ENCODE measurements around the gene KLHDC4.
"Not testable (repeated sequence)": the region's sequence is repeated elsewhere in the genome, so short reads cannot be mapped to it uniquely, and the experiment has no call there.

KLHDC4 gene
- 108 to 124 reads per million in 2 donors for total RNA-seq

DNA sequence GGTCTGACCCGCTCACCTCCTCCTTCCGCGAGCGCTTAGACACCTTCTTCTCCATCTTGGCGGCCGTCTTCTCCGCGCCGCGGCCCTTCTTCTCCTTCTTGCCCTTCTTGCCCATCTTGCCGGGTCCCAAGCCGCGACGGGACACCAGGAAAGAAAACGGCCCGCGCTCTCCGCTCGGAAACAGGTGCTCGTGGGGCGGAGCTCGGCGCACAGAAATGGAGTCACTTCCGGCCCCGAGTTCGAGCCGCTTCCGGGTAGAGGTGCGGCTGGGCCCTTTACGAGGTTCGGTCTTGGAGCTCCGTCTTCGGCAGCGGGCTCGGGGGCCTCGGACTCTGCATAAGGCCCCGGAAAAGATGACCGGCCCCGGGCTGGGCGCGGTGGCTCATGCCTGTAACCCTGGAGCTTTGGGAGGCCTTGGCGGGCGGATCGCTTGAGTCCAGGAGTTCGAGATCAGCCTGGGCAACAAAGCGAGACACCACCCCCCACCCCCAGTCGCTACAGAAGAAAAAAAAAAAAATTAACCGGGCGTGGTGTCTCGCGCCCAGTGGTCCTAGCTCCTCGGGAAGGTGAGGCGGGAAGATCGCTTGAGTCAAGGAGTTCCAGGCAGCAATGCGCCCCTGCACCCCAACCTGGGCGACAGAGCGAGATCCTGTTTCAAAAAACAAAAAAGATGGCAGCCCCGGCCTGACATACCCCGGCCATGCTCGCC, at the start of gene KLHDC4:
Gene KLHDC4, minus strand, starts transcription at position 211 of the 709 bp plus-strand sequence. Its CDS starts 96 bp downstream, at position 115.
- peak; percentile 74 for DNase-seq

DNA sequence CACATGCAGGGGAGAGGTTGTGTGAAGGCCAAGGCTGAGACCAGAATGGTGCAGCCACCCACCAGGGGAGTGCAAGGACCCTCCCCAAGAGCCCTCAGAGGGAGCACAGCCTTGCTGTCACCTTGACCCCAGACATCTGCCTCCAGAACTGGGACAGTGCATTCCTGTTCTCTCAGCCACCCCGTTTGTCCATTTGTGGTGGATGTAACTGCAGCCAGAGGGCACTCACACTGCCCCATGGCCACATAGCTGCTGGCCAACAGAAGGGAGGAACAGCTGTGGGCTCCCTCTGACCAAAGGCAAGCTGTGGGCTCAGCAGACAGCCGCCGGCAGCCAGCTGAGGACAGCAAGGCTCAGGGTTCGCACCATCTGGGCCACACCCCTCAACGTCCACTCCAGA, 49.8 kb upstream of the KLHDC4 start:
- no peak for DNase-seq

DNA sequence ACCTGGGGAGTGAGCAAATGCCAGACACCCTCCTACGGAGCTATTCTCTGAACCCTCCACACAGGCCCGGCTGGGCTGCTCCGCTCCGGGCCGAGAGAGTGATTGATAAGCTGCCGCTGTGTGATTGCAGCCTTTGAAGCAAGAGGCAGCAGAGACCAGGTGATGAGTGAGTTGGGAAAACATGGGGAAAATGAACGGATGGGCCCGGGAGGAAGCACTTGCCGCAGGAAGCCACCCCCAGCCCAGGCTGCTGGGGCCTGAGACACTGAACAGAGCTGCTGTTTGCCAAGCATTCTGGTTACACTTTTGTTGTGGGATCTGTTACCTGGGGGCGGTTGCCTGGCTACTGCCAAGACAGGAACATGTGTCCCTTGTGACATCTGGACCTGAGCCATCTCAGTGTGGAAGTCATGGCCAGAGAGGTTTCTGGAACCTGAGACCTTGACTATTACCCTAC, 46.4 kb upstream of the KLHDC4 start:
- no peak for DNase-seq

DNA sequence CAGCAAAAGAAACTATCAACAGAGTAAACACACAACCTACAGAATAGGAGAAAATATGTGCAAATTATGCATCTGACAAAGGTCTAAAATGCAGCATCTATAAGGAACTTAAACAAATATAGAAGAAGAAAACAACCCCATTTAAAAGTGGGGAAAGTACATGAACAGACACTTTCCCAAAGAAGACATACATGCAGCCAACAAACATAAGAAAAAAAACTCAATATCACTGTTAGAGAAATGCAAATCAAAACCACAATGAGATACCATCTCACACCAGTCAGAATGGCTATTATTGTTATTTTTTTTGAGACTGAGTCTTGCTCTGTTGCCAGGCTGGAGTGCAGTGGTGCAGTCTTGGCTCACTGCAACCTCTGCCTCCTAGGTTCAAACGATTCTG, 45.7 kb upstream of the KLHDC4 start:
- not testable (repeated sequence) for DNase-seq

DNA sequence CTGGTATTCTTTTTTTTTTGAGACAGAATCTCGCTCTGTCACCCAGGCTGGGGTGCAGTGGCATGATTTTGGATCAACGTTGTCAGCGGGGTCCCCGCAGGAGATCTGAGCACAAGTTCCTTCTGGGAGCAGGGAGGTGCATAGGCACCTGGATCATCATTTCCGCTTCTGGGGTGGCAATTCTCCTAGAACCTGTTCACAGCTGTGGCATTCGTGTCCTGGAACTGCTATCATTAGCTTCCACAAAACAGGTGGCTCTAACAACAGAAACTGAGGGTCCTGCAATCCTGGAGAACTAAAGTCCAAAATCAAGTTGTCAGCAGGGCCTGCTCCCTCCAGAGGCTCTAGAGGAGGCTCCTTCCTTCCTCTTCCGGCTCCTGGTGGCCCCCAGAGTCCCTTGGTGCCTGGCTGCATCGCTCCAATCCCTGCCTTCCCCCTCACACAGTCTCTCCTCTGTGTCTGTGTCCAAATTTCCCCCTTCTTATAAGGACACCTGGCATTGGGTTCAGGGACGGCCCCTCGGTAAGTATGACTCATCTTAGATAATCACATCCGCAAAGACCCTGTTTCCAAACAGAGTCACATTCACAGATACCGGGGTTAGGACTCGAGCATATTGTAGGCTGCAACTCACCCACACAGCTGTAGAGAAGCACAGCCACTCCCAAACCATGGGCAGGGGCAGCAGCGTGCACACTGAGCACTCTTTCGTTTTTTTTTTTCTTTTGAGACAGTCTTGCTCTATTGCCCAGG, 43.5 kb upstream of the KLHDC4 start:
- no peak for DNase-seq

DNA sequence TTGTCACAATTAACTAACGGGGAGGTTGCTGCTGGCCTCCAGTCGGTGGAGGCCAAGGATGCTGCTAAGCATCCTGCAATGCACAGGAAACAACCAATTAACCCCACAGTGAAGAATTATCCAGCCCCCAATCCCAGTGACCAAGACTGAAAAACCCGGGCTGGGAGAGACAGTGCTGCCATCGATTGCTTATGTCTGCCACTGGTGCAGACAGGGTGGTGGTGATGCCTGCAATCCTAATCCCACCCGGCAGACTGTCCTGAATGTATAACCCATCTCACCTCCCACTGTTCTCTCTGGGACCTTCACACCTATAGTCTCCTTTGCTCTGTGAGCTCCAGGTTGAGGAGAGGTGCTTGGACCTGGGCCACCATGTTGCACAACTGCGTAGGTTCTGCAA, 42.3 kb upstream of the KLHDC4 start:
- DNase-seq = no peak

DNA sequence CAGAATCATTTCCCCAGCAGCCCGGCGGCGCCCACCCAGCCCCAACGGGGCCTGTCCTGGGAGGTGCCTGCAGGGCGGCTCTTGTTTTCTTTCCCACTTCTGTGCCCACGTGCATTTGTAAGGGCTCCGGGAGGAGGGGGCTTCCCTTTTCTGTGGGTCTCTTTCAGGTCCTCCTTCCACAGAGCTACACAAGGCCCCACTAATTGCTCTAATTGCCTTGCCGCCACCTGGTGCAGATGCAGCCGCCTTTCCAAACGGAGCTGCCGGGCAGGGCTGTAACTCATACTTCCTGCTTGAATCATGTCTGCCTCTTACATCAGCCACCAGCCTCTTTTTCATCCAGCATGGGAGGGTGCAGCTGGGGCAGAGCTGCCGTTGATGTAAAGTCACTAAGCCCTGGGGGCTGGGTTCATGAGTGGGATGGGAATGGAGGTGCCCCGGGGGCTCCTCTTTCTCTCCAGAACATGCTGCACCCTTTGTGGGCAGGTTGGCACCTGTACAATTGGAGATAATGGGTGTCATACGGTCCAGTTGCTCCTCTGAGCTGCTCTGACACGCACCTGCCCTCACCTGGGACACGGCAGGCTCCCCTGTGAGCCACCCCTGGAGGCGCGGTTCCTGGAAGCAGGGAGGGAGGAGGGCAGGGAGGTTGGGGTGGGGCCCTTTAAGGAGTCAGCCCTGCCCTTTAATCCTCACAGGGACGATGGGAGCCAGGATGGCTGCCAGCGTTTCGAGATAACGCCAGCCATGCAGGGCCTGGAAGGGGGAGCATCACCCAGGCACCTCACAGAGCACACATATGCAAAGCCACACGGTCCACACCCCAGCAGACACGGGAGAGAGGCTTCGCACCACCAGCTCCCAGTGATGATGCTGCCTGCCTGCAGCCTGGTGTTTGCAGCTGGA, 41.1 kb upstream of the KLHDC4 start:
- DNase-seq = no peak

DNA sequence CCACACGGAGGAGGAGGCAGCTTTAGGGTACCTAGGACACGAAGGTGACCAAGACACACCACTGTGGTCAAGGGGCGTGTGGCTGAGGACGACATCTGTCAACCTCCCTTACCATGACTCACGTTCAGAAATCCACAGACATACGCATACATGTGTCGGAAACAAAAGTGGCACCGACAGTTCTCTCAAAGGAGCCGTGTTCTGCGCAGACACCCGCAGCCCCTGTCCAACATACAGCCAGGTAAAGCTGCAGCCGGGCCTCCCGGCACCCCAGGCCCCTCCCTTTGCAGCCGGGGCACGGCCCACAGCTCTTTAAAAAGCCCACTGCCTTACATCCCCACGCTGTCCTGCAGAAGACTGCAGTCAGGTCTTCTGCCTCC, 40.5 kb upstream of the KLHDC4 start:
- DNase-seq = no peak

DNA sequence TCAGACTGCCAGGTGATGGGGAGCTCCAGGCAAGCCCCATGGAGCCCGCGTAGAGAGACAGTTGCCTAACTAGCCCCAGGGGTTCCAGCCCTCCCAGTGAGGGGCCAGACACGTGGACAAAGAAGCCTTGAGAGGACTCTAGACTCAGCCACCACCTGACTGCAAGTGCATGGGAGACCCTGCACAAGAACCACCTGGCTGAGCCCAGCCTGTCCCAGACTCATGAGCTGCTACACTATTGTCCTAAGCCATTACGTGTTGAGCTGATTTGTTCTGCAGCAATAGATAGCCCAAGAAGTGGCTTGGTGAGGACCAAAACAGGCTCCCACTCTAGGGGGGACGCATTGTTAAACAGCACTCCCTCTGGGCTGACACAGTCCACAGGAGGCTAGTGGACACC, 37.6 kb upstream of the KLHDC4 start:
- DNase-seq = no peak

DNA sequence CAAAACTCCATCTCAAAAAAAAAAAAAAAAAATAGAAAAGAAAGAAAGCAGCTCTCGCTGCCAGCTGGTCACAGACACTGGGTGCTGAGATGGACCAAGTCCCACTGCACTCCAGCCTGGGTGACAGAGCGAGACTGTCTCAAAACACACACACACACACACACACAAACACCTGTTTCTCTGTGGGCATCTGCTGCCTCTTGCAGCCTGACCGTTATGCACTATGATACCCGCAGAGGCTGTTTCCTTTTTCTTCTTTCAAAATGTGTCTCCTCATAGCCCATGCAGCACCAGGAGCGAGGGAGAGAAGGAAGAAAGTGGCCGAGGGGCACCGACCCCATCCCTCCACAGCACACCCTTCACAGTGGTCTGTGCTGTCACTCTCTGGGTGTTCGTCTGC, 36.9 kb upstream of the KLHDC4 start:
- DNase-seq = no peak

DNA sequence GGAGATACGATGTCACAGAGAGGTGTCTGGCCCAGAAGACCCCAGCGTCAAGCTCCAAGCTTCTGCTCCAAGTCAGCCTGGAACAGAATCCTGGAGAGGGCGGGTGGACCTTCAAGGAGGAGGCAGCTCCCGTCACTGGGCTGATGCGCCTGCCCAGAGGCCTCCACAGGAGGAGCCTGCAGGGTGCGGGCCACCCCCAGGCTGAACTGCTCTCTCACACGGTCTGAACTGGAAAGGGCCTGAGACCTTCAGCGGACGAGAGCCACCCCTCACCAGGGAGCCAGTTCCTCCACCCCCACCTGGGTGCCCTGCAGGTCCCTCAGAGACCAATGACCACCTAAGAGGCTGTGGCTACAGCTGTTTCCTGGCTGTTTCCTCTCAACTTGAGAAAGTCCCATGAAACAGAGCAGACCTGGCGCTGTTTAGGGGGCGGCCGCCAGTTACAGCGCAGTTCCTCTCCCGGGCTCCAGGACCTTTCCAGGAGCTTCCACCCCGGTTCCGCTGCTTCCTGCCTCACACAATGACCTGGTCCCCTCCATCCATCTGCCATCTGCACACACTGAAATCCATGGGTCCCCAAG, 36.0 kb upstream of the KLHDC4 start:
- no peak for DNase-seq

DNA sequence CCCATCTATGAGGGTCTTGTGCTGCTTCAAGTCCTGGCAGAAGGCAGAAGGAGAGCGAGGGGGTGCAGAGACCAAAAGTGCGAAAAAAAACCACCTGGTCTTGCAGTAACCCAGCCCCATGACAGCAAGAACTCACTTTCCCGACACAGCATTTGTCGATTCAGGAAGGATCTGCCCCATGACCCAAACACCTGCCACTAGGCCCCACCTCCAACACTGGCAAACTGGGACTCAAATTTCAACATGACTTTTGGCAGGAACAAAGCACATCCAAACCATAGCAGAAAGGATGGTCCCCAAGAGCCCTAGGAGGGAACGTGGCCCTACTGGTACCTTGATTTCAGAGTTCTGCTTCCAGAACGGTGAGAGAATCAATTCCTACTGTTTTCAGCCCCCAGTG, 34.7 kb upstream of the KLHDC4 start:
- no peak for DNase-seq

DNA sequence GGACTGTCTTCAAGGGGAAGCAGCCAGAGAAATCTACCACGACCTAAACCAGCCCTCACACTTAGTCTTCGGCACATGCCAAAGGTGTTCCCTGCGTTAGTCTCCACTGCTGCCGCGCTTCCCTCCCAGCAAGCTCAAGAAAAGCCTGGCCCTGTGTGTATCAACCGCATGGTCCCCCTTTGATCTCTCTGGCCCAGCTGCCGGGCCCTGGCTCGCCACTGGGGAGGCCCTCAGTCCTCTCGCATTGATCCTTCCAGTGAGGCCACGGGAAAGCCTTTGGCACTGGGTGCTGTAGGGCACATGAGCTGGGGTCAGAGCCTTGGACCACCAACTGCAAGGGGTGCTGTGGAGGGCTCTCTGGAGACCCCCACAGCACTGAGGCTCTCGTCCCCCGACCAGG, 29.6 kb upstream of the KLHDC4 start:
- no peak for DNase-seq

DNA sequence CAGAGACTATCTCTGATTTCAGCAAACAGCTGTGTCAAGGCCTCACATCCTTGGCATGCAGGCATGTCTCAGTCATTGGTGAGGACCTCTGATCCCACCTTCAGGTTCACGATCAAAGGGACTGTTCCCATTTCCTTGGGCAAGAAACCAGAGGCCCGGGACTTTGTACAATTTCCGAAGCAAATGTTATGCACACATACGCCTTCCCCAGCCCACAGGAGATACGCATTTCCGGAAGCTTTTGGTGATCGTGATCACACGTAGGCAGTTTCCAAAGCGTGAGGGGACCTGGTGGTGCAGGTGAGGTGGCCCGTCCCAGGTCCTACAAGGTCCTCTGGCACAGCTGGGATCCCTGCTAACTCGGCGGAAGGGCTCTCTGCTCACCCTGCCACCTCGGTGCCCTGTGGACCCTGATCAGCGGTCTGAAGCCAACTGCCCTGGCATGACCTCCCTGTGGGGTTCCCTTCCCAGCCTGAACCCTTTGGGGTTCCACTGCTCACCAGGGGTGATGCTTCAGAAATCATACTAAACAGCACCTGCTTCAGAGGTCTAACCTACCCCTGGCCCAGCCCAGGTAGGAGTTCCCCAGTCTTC, 28.8 kb upstream of the KLHDC4 start:
- DNase-seq = no peak

DNA sequence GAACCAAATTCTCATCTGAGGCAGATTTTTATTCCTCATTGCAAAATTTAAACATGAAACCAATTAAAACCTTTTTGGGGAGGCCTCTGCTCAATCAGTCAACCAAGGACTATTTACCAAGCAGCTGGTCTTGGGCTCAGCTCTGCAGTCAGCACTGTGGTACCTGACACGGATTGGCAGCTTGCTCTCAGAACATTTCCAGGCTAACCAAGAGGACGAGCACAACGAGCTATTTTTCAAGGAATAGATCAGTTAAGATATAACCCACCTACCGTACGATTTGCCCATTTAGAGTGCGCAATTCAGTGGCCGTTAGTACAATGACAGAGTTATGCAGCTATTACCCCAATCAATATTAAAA, 26.4 kb upstream of the KLHDC4 start:
- DNase-seq = no peak

DNA sequence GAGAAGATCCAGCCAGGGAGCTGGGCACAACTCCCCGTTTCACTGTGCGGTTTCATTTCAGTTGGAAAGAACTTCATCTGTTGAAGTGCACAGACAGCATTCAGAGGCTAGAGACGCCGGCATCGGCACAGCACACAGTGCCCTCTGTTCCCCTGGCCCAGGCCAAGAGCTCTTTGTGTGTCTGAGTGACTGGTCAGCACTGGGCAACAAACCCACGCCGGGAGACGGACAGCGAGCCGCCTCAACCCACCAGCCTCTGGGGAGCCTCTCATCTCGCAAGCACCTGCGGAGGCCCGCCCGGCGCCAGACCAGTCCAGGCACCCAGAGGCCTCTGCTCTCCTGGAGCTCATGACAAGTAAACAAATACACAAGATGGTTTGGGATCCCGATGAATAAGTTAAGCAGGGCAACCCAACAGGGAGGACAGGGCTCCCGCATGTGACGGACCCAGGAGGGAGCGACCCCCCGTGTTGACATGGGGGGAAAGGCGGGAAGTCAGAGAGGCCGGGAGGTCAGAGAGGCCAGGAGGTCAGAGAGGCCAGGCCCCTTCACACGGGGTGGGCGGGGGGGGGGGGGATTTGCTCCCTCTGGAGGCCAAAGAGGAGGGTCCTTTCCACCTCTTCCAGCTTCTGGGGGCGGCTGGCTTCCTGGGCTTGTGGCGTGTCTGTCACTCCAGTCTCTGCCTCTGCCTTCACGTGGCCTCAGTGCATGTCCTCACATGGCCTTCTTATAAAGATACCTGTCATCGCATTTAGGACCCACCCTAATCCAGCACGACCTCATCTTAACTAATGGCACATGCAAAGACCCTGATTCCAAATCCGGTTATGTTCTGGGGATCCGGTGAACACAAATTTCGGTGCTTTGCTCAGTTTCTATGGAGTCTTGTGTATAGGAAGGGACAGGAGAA, 25.8 kb upstream of the KLHDC4 start:
- no peak for DNase-seq

DNA sequence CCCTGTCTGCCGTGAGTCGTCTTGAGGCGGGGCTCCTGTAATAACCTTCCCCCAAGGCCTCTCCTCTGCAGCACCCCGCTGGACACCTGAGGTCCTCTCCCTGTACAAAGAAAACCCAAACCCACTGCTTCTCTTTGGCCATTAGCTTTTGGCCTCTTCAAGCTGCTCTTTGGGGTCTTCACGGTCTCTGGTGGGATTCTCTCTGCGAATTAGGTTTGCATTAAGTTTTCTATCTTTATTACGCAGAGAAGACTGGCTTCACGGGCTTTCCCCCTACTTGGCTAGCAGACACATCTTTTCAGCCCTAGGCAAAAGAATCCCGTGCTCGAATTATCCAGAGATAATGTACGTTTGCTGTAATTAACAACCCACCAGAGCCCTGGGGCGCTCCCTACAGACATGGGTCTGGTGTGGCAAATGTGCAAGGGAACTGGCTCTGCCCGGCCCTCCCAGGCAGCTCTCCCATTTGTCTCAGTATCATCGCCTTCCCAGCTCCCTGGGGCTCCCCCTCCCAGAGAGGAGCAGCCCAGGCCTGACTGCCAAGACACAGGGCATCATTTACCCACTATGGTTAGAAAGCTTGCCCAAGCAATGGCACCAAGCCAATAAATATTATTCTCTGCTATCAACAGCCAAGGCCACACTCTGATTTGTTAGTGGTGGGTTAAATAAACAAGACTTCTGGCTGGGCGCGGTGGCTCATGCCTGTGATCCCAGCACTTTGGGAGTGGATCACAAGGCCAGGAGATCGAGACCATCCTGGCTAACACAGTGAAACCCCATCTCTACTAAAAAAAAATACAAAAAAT, 24.7 kb upstream of the KLHDC4 start:
- DNase-seq = no peak

DNA sequence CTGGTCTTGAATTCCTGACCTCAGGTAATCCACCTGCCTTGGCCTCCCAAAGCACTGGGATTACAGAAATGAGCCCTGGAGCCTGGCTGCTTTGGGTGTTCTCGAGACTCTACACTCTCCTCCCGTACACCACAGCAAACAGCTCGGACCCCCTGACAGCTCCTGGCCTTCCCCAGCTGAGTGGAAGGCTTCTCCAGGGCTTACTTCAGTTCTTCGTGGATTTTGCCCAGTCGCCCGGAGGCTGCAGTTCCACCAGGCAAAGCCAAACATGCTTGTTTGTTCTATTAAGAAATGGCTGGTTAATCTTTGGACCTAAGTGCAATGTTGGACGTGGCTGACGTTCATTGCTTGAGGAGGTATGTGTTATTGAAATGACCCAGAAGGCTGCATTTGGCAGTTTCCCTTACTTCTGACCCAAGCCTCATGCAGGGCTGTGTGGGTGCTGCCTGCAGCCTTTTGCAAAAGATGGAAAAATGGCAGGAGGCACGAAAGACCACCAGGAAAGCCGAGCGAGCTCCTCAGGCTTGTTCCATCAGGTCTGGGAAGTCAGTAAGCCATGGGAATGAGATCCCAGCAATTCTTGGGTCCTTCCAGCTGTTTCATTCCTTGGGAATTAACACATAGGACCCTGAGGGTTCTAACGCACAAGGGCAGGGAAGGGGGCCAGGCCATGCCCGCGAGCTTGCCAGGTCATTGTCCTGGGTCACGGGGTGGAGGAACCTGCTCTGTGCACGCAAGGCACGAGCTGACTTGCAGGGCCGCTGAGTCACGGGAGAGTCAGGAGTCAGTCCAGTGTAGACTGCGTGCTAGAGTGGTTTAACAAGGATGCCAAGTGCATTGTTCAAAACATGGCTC, 23.9 kb upstream of the KLHDC4 start:
- DNase-seq = no peak

DNA sequence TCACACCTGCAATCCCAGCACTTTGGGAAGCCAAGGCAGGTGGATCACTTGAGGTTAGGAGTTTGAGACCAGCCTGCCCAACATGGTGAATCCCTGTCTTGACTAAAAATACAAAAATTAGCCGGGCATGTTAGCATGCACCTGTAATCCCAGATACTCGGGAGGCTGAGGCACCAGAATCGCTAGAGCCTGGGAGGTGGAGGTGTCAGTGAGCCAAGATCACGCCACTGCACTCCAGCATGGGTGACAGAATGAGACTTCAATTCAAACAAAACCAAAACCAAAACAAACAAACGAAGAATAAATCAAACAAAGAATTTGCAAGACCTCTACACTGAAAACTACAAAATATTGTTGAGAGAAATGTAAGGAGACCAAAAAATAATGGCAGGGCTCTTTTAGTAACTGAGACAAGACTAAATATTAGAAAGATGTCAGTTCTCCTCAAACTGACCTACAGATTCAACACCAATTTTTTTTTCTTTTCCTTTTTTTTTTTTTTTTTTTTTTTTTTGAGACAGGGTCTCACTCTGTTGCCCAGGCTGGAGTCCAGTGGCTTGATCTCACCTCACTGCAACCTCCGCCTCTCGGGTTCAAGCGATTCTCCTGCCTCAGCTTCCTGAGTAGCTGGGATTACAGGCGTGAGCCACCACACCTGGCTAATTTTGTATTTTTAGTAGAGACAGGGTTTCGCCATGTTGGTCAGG, 23.1 kb upstream of the KLHDC4 start:
- DNase-seq = not testable (repeated sequence)

All from activated gamma-delta T cell (primary cell).